ENCODE results near the gene MRPS22.

DNA sequence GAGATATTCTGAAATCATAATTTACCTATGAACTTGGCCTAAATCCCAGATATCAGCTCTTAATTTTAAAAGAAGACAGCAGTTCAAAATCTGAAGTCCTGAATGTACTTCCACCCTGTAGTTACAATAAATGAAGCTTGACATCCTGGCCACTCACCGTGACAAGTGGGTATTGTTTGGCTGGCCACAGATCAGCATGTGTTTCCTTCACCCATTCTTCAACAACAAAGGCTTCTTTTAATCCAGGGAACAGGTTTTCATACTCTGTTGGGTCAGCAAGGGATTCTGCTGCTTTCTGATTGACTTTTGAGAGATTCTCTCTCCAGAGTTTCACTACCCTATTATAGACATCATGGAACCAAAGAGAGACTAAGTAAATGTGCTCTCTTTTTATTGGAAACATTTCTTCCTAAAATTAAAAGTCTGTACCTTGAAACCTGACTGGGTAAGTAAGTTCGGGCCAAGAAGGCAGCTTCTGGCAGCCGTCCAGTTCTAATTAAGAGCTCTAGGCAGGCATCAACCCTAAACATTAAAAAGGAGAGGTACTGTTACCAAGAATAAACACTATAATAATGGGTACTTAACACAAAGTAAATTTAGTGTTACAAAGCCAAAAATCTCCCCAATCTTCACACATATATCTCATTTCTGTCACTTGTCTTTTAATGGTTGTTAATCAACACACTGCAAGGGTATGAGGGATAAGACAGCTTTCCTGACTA is 15.2 kb downstream of the MRPS22 start:
- TF ChIP-seq, protein P1, sequence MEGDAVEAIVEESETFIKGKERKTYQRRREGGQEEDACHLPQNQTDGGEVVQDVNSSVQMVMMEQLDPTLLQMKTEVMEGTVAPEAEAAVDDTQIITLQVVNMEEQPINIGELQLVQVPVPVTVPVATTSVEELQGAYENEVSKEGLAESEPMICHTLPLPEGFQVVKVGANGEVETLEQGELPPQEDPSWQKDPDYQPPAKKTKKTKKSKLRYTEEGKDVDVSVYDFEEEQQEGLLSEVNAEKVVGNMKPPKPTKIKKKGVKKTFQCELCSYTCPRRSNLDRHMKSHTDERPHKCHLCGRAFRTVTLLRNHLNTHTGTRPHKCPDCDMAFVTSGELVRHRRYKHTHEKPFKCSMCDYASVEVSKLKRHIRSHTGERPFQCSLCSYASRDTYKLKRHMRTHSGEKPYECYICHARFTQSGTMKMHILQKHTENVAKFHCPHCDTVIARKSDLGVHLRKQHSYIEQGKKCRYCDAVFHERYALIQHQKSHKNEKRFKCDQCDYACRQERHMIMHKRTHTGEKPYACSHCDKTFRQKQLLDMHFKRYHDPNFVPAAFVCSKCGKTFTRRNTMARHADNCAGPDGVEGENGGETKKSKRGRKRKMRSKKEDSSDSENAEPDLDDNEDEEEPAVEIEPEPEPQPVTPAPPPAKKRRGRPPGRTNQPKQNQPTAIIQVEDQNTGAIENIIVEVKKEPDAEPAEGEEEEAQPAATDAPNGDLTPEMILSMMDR (IDR thresholded peaks at IDR 0.05): no peak
- TF ChIP-seq POLR2A (IDR thresholded peaks at IDR 0.05) (no peak), POLR2AphosphoS5 (IDR thresholded peaks at IDR 0.05) (no peak), EP300 (IDR thresholded peaks at IDR 0.05) (no peak)
